Left ventricle myocardium inferior (tissue), 1 donor: ENCODE data around the gene PRKAA1. TPM values are rescaled to one million over a fixed set of nuclear protein-coding genes. Genes with fewer than 3 reads are reported as not detected.
A peak's percentile ranks its signal among the peaks of the same experiment; 100 is the strongest.

Experiments
- DNase-seq: peaks from one replicate; pipeline ENCODE4 v3.0.0-alpha.2; 2020
- H3K27ac ChIP-seq: fragments of 200-600 bp; replicated peaks from 2 replicates; pipeline ENCODE4 v1.8.0; 2021
- H3K27me3 ChIP-seq: fragments of 200-600 bp; 2 replicates; pipeline ENCODE4 v1.8.0; 2021; ENCODE audit warnings: low read depth
- H3K36me3 ChIP-seq: fragments of 200-600 bp; 2 replicates; pipeline ENCODE4 v1.8.0; 2021
- H3K4me1 ChIP-seq: fragments of 200-600 bp; 2 replicates; pipeline ENCODE4 v1.8.0; 2021
- H3K4me3 ChIP-seq: fragments of 200-600 bp; 2 replicates; pipeline ENCODE4 v1.8.0; 2021; ENCODE audit warnings: mild to moderate bottlenecking, moderate library complexity
- H3K9me3 ChIP-seq: fragments of 200-600 bp; replicated peaks from 2 replicates; pipeline ENCODE4 v1.8.0; 2021
- intact Hi-C: fragments of 100-400 bp; cut with micrococcal nuclease; formaldehyde crosslinking; loops from one replicate; pipeline ENCODE4 v1.11.0; 2022
- total RNA-seq: library from RNA; stranded (reverse); fragmentation: NEBNext Ultra II Directional; extraction: Animal tissue kit (Norgen Biotek cat#: 25700); gene quantifications from one replicate; pipeline ENCODE4 v1.2.1, GENCODE V29; 2021
- TF ChIP-seq, protein P1 (sequence below): fragments of 200-600 bp; IDR thresholded peaks from 2 replicates; pipeline ENCODE4 v1.8.0; 2021; ENCODE audit warnings: antibody characterized with exemption, mild to moderate bottlenecking, borderline replicate concordance
- donor health status: DM: no; HTN: yes; CAD: no; lungs with severe emphysema.

Gene PRKAA1
- total RNA-seq, 1 donor from 2014 or later = 38.5 TPM

DNA sequence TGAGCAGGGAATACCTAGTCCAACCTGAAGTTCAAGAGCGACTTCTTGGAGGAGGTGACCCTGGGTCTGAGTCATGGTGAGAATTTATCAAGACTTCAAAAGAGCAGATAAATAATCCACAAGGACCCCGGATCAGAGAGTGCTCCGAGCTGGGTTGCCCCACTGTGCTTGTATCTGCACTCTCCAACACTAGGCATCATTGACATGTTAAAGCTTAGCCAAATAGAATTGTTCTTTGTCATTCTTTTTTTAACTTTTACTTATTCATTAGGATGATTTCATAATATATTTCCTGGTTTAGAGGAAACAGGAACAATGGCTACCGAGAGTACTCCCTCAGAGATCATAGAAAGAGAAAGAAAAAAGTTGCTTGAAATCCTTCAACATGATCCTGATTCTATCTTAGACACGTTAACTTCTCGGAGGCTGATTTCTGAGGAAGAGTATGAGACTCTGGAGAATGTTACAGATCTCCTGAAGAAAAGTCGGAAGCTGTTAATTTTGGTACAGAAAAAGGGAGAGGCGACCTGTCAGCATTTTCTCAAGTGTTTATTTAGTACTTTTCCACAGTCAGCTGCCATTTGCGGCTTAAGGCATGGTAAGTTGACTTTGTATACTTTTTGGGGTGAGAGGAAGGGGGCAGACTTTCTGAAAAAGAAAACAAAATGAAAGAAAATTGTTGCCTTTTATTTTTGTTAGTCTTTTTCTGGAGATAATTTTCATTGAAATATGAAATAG, 43.1 kb upstream of the PRKAA1 start, which contains the start of gene CARD6:
Gene CARD6, plus strand, starts transcription at position 300 of the 738 bp plus-strand sequence. Its CDS starts 16 bp downstream, at position 316.
- peak within 1 kb of the TSS; percentile 59 for H3K4me3 ChIP-seq
- peaks cover 12% of the 10 kb centered on the region for H3K36me3 ChIP-seq
- no peaks in the 10 kb centered on the region for H3K27me3 ChIP-seq
- TF ChIP-seq, protein P1, sequence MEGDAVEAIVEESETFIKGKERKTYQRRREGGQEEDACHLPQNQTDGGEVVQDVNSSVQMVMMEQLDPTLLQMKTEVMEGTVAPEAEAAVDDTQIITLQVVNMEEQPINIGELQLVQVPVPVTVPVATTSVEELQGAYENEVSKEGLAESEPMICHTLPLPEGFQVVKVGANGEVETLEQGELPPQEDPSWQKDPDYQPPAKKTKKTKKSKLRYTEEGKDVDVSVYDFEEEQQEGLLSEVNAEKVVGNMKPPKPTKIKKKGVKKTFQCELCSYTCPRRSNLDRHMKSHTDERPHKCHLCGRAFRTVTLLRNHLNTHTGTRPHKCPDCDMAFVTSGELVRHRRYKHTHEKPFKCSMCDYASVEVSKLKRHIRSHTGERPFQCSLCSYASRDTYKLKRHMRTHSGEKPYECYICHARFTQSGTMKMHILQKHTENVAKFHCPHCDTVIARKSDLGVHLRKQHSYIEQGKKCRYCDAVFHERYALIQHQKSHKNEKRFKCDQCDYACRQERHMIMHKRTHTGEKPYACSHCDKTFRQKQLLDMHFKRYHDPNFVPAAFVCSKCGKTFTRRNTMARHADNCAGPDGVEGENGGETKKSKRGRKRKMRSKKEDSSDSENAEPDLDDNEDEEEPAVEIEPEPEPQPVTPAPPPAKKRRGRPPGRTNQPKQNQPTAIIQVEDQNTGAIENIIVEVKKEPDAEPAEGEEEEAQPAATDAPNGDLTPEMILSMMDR = no peak
- peak within 1 kb of the TSS; percentile 81 for H3K27ac ChIP-seq
- no peak for DNase-seq
- intact Hi-C loops = no loop called here
- no peaks in the 10 kb centered on the region for H3K9me3 ChIP-seq
- peaks cover 18% of the 10 kb centered on the region for H3K4me1 ChIP-seq

DNA sequence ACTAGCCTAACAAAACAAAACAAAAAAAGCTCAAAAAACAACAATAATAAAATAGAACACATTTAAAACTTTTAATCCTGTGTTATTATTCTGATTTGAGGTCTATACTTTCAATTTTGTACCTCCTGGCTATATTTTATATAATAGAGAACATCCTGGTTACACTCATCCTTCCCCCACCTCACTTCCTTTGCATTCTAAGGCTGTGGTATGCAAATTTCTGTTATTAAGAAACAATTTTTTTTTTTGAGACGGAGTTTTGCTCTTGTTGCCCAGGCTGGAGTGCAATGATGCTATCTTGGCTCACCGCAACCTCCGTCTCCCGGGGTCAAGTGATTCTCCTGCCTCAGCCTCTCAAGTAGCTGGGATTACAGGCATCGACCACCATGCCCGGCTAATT, 39.9 kb upstream of the PRKAA1 start:
- DNase-seq = no peak
- intact Hi-C loops = no loop called here
- TF ChIP-seq, protein P1 = no peak
- Histone ChIP-seq H3K9me3 (no peaks in the 10 kb centered on the region), H3K27ac (no peak overlapping the region), H3K4me3 (no peak overlapping the region), H3K36me3 (peaks cover 9% of the 10 kb centered on the region), H3K4me1 (peaks cover 40% of the 10 kb centered on the region), H3K27me3 (no peaks in the 10 kb centered on the region)

DNA sequence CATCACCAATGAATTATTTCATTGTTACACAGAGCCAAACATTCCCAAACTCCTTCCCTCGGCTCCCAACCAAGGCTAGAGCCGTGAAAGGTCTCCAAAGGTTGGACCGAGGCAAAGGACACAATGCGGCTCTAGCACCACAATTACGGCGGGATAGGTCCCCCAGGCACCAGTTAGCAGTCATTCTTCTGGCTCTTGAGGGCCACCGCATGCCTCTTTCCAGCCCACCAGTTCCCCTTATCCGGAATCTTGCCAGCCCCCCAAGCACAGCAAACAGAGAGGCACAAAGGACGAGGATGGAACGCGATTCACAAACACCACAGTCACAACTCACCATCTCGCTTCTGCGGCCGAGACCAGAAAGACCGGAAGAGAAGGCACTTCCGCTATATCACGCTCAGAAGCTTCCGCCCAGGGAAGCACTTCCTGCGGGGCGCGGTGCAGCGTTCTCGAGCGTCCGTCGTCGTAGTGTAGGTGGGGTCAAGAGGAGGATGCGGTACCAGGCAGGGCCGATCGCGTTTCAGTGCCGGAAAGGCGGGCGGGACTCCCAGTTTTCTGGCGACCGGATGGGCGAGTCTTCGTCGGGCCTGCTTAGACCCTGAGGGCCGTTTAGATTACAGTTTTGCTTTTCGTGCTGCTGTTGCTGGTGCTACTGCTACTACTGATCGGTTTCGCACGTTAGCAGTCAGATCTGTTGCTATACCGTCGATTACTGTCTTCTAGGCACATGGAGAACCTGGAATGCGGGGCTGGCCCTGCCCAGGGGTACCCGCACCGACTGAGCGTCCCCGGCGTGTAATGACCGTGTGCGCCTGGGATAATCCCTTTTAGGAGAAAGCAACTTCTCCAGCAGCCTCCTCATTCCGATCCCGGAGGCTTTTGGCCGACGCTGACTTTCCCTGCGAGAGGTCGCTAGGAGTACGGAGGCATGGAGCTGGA, 36.9 kb upstream of the PRKAA1 start, which contains the start of gene RPL37:
Gene RPL37, minus strand, starts transcription at position 374 of the 939 bp plus-strand sequence. Its CDS starts 37 bp downstream, at position 337.
- Histone ChIP-seq H3K4me3 (peak within 1 kb of the TSS; percentile 75), H3K36me3 (peaks cover 38% of the 10 kb centered on the region), H3K4me1 (peaks cover 35% of the 10 kb centered on the region), H3K27me3 (no peaks in the 10 kb centered on the region), H3K27ac (peak within 1 kb of the TSS; percentile 99), H3K9me3 (no peaks in the 10 kb centered on the region)
- TF ChIP-seq, protein P1 = no peak
- intact Hi-C loops = no loop called here
- DNase-seq = peak; percentile 96

DNA sequence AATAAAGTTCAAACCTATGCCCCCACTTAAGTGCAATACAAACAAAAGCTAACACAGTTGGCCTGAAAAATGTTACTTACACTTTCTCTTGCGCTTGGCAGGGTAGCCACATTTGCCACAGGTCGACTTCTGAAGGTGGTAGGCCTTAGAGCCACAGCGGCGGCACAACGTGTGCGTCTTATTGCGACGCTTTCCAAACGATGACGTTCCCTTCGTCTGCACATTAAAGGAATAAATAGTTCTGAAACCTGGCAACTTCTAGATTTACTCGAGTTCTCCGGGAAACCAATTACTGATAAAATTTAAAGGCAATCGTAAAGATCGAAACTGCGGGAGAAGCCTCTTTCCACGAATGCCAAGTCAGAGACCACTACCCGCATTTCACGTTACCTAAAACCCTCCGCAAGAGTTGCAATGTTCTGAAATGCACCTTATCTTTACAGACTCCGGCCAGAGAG, 36.2 kb upstream of the PRKAA1 start:
- peak overlapping the region; percentile 75 for H3K4me3 ChIP-seq
- no peak for DNase-seq
- TF ChIP-seq, protein P1 = no peak
- H3K27me3 ChIP-seq = no peaks in the 10 kb centered on the region
- intact Hi-C loops = no loop called here
- no peaks in the 10 kb centered on the region for H3K9me3 ChIP-seq
- peak overlapping the region; percentile 99 for H3K27ac ChIP-seq
- H3K36me3 ChIP-seq = peaks cover 45% of the 10 kb centered on the region
- H3K4me1 ChIP-seq = peaks cover 35% of the 10 kb centered on the region

DNA sequence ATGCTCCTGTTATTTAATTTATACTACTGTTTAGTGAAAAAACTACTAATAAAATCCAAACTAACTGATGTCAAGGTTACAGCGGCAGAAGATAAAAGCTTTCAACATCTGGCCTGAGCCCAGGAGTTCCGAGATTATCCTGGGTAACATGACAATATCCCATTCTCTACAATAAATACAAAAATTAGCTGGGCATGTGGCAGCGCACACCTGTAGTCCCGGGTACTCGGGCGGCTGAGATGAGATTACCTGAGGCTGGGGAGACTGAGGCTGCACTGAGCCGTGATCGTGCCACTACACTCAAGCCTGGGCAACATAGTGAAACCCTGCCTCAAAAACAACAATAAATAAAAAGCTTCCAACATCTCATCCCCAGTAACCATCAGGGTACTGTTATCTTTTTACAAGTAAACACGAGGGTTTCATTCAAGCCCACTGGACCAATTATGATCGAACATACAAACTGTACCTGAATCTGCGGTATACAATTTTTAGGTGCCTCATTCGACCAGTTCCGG, 35.6 kb upstream of the PRKAA1 start:
- Histone ChIP-seq H3K27ac (peak overlapping the region; percentile 99), H3K9me3 (no peaks in the 10 kb centered on the region), H3K4me1 (peaks cover 35% of the 10 kb centered on the region), H3K36me3 (peaks cover 52% of the 10 kb centered on the region), H3K27me3 (no peaks in the 10 kb centered on the region), H3K4me3 (peak overlapping the region; percentile 75)
- no peak for DNase-seq
- intact Hi-C loops = no loop called here
- TF ChIP-seq, protein P1 = no peak
